Measurements from ENCODE around the gene TJAP1.
"Not testable (repeated sequence)": the region's sequence is repeated elsewhere in the genome, so short reads cannot be mapped to it uniquely, and the experiment has no call there.

Gene TJAP1

GRCh38 chr6:43454290-43454695 is 23.1 kb upstream of the TJAP1 start:
- DNase-seq (ENCODE audit: low read depth): peak; percentile 54

- no peak for DNase-seq (ENCODE audit: low read depth)
These were observed 22.5 kb upstream of the TJAP1 start for GRCh38 chr6:43454696-43455530.

- peak; percentile 37 for DNase-seq (ENCODE audit: low read depth)
These were observed 21.6 kb upstream of the TJAP1 start, which contains the start of gene DLK2 for GRCh38 chr6:43455531-43456428. Gene DLK2, minus strand, starts transcription at chr6:43455548. Its CDS starts 723 bp downstream, at chr6:43454825.

- DNase-seq (ENCODE audit: low read depth): no peak
These were observed 19.7 kb upstream of the TJAP1 start for GRCh38 chr6:43457643-43458042.

- not testable (repeated sequence) for DNase-seq (ENCODE audit: low read depth)
These were observed 19.2 kb upstream of the TJAP1 start for GRCh38 chr6:43458154-43458553.

GRCh38 chr6:43459535-43459934 is 17.8 kb upstream of the TJAP1 start:
- no peak for DNase-seq (ENCODE audit: low read depth)

GRCh38 chr6:43460032-43460431 is 17.3 kb upstream of the TJAP1 start:
- DNase-seq (ENCODE audit: low read depth): no peak

- DNase-seq (ENCODE audit: low read depth): no peak
These were observed 15.4 kb upstream of the TJAP1 start for GRCh38 chr6:43461936-43462335.

GRCh38 chr6:43464337-43464736 is 13.0 kb upstream of the TJAP1 start:
- DNase-seq (ENCODE audit: low read depth): no peak

GRCh38 chr6:43465948-43466347 is 11.4 kb upstream of the TJAP1 start:
- DNase-seq (ENCODE audit: low read depth): no peak

GRCh38 chr6:43467265-43467664 is 10.1 kb upstream of the TJAP1 start:
- DNase-seq (ENCODE audit: low read depth): not testable (repeated sequence)

GRCh38 chr6:43467752-43468151 is 9.6 kb upstream of the TJAP1 start:
- no peak for DNase-seq (ENCODE audit: low read depth)

GRCh38 chr6:43468240-43468639 is 9.1 kb upstream of the TJAP1 start:
- DNase-seq (ENCODE audit: low read depth): no peak

GRCh38 chr6:43468748-43469681 is 8.4 kb upstream of the TJAP1 start:
- no peak for DNase-seq (ENCODE audit: low read depth)

GRCh38 chr6:43469947-43470346 is 7.4 kb upstream of the TJAP1 start:
- DNase-seq (ENCODE audit: low read depth): no peak

- no peak for DNase-seq (ENCODE audit: low read depth)
These were observed 6.0 kb upstream of the TJAP1 start for GRCh38 chr6:43471399-43471798.

- no peak for DNase-seq (ENCODE audit: low read depth)
These were observed 4.9 kb upstream of the TJAP1 start for GRCh38 chr6:43472515-43472914.

GRCh38 chr6:43475516-43475915 is 1.9 kb upstream of the TJAP1 start:
- DNase-seq (ENCODE audit: low read depth): no peak

GRCh38 chr6:43476746-43477145 is 624 bp upstream of the TJAP1 start:
- DNase-seq (ENCODE audit: low read depth): no peak

GRCh38 chr6:43478008-43478372 is 620 bp downstream of the TJAP1 start:
- DNase-seq (ENCODE audit: low read depth): no peak

- no peak for DNase-seq (ENCODE audit: low read depth)
These were observed 3.7 kb downstream of the TJAP1 start for GRCh38 chr6:43481075-43481474.

Measured in activated T-helper 9 cell treated with anti-CD3 and anti-CD28 coated beads, Interleukin-2, amount 50 U/mL, for 16 hours (primary cell).